HL-60 (cell line): Measurements from ENCODE around the gene VWA1.
"Not testable (repeated sequence)": the region's sequence is repeated elsewhere in the genome, so short reads cannot be mapped to it uniquely, and the experiment has no call there.

Experiments
- DNase-seq, 2 experiments: peaks; one replicate each; pipeline ENCODE4 v3.0.0-alpha.2; 2010 to 2020; ENCODE audit warnings: low read depth in 1 of 2, low spot score in 1 of 2
- H3K27ac ChIP-seq: fragments of 250-450 bp; sonication (Bioruptor Pico); replicated peaks from 2 replicates; pipeline ENCODE4 v1.5.1; 2020; ENCODE audit warnings: mild to moderate bottlenecking, moderate library complexity
- H3K27me3 ChIP-seq: fragments of 250-450 bp; sonication (Bioruptor Pico); 2 replicates; pipeline ENCODE4 v1.5.1; 2021; ENCODE audit warnings: mild to moderate bottlenecking, moderate library complexity; ENCODE audit not compliant: insufficient read depth, poor library complexity, severe bottlenecking
- H3K4me3 ChIP-seq: replicated peaks from 2 replicates; pipeline ENCODE4 v1.5.1; 2011; ENCODE audit warnings: mild to moderate bottlenecking, control low read depth, low read length; ENCODE audit not compliant: insufficient read depth
- GABPA ChIP-seq: IDR thresholded peaks from 2 replicates; pipeline ENCODE4 v1.6.1; 2012; ENCODE audit warnings: low read depth
- POLR2AphosphoS5 ChIP-seq: IDR thresholded peaks from 2 replicates; pipeline ENCODE4 v1.6.1; 2012; ENCODE audit warnings: low read depth
- SPI1 ChIP-seq: IDR thresholded peaks from 2 replicates; pipeline ENCODE4 v1.6.1; 2012; ENCODE audit warnings: low read depth, mild to moderate bottlenecking, borderline replicate concordance
- TF ChIP-seq, protein P1 (sequence below): IDR thresholded peaks from 2 replicates; pipeline ENCODE4 v1.6.1; 2012; ENCODE audit warnings: low read depth; ENCODE audit not compliant: insufficient replicate concordance
- TF ChIP-seq, protein P2 (sequence below): IDR thresholded peaks from one replicate; pipeline ENCODE4 v1.5.1; 2011; ENCODE audit warnings: low read length, control low read depth, inconsistent platforms; ENCODE audit not compliant: insufficient read depth

VWA1 gene

DNA sequence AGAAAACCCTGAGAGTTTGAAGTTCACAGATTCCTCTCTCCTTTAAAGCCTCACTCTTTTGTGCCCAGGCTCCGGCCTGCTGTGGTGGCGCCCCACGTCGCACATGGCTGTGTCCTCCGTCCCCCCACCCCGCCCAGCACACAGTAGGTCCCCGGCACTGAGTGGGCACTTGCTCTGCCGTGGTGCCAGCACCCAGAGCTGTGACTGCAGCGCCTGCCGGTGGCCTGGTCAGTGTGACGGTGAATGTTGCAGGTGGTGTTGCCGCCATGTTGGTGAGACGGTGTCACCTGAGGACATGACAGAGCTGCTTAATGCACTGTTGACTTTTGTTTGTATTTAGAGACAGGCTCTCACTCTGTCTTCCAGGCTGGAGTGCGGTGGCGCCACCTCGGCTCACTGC is 17.4 kb downstream of the VWA1 start:
- Histone ChIP-seq H3K27ac (no peak overlapping the region), H3K4me3 (no peak overlapping the region), H3K27me3 (no peaks in the 10 kb centered on the region)
- no peak for DNase-seq
- TF ChIP-seq GABPA (no peak), POLR2AphosphoS5 (no peak), SPI1 (no peak)
- TF ChIP-seq, protein P1, sequence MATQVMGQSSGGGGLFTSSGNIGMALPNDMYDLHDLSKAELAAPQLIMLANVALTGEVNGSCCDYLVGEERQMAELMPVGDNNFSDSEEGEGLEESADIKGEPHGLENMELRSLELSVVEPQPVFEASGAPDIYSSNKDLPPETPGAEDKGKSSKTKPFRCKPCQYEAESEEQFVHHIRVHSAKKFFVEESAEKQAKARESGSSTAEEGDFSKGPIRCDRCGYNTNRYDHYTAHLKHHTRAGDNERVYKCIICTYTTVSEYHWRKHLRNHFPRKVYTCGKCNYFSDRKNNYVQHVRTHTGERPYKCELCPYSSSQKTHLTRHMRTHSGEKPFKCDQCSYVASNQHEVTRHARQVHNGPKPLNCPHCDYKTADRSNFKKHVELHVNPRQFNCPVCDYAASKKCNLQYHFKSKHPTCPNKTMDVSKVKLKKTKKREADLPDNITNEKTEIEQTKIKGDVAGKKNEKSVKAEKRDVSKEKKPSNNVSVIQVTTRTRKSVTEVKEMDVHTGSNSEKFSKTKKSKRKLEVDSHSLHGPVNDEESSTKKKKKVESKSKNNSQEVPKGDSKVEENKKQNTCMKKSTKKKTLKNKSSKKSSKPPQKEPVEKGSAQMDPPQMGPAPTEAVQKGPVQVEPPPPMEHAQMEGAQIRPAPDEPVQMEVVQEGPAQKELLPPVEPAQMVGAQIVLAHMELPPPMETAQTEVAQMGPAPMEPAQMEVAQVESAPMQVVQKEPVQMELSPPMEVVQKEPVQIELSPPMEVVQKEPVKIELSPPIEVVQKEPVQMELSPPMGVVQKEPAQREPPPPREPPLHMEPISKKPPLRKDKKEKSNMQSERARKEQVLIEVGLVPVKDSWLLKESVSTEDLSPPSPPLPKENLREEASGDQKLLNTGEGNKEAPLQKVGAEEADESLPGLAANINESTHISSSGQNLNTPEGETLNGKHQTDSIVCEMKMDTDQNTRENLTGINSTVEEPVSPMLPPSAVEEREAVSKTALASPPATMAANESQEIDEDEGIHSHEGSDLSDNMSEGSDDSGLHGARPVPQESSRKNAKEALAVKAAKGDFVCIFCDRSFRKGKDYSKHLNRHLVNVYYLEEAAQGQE: no peak
- TF ChIP-seq, protein P2, sequence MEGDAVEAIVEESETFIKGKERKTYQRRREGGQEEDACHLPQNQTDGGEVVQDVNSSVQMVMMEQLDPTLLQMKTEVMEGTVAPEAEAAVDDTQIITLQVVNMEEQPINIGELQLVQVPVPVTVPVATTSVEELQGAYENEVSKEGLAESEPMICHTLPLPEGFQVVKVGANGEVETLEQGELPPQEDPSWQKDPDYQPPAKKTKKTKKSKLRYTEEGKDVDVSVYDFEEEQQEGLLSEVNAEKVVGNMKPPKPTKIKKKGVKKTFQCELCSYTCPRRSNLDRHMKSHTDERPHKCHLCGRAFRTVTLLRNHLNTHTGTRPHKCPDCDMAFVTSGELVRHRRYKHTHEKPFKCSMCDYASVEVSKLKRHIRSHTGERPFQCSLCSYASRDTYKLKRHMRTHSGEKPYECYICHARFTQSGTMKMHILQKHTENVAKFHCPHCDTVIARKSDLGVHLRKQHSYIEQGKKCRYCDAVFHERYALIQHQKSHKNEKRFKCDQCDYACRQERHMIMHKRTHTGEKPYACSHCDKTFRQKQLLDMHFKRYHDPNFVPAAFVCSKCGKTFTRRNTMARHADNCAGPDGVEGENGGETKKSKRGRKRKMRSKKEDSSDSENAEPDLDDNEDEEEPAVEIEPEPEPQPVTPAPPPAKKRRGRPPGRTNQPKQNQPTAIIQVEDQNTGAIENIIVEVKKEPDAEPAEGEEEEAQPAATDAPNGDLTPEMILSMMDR: no peak

DNA sequence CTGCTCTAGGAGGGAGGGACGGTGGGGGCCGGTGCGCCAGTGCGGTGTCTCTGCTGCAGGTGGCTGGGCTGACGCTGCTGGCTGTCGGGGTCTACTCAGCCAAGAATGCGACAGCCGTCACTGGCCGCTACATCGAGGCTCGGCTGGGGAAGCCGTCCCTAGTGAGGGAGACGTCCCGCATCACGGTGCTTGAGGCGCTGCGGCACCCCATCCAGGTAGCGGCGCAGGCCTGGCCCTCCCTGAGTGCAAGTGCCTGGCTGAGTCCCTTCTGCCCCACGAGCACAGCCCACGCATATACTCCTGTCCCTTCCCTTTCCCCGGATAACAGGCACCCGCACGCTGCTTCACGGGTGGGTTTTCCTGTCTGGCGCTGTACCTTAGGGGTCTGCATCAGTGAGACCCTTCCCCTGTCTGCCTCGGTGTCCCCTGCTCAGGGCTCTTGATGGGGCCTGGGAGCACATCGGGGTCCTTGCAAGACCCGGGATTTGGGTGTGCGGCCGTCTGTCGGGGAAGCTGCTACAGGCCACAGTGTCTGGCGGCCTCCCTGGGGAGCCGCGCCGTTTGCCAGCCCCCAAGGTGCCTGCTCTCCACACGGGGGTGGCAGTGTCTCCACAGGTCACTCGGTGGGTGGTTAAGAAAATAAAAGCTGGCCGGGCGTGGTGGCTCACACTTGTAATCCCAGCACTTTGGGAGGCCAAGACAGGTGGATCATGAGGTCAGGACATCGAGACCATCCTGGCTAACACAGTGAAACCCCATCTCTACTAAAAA is 19.0 kb downstream of the VWA1 start:
- H3K4me3 ChIP-seq, H3K27ac ChIP-seq, DNase-seq, H3K27me3 ChIP-seq: not testable (repeated sequence)

DNA sequence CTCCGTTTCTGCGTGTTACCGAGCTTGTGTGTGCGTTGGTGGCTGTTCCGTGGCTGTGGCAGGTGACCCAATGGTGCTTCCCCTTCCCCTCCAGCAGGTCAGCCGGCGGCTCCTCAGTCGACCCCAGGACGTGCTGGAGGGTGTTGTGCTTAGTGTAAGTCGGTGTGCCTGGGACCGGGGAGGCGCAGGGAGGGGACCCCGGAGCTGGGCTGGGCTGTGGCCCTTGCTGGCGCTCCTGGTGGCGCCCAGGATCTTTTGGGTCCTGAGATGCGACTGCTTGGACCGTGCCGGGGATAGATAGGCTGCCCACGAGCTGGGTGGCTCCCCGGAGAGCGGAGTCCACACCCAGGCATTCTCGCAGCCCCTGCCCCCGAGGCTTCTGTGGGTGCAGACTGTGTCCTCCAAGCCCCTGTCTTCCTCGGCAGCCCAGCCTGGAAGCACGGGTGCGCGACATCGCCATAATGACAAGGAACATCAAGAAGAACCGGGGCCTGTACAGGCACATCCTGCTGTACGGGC is 19.9 kb downstream of the VWA1 start:
- H3K27me3 ChIP-seq: no peaks in the 10 kb centered on the region
- H3K27ac ChIP-seq: no peak overlapping the region
- TF ChIP-seq POLR2AphosphoS5: no peak
- TF ChIP-seq, protein P2: no peak
- TF ChIP-seq, protein P1: no peak
- TF ChIP-seq SPI1: no peak
- TF ChIP-seq GABPA: no peak
- DNase-seq: no peak
- no peak overlapping the region for H3K4me3 ChIP-seq

DNA sequence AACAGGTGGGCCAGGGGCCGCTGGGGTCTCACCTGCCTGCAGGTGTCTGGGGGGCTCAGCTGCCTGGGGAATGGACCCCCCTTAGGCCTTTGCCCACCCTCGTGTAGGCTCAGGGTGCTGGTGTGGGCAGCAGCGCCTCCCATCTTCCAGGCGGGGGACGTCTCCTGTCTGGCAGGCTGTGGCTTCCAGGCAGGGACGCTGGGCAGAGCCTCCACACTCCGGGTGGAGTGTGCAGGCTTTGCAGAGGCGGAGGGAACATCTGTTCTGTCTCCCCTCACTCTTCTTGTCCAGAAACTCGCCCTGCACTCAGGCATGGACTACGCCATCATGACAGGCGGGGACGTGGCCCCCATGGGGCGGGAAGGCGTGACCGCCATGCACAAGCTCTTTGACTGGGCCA is 20.4 kb downstream of the VWA1 start:
- H3K4me3 ChIP-seq, H3K27me3 ChIP-seq, DNase-seq, H3K27ac ChIP-seq: not testable (repeated sequence)

DNA sequence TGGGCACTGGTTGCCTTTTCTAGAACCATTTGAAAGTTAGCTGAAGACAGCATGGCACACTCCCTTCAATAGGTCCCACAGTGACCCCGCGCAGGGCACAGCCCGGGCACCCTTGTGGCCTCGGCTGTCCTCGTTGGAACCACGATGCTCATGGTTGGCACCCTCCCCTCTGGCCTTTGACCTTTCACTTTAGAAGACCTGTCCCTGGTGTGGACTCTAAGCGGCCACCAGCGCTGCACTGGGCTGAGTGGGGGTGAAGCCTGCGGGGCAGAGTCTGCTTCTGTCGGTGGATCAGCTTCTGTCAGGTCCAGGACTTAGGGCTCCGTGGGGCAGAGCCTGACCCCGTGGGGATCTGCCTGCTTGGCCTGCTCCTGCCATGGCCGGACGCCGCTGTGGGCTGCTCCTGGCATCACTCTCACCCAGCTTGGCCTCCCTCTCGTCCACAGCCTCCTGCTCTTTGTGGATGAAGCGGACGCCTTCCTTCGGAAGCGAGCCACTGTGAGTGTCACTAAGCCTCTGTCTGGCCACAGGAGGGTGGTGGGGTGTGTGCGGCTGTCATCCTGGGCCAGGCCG is 21.3 kb downstream of the VWA1 start:
- not testable (repeated sequence) for H3K27ac ChIP-seq, DNase-seq, H3K27me3 ChIP-seq, H3K4me3 ChIP-seq

DNA sequence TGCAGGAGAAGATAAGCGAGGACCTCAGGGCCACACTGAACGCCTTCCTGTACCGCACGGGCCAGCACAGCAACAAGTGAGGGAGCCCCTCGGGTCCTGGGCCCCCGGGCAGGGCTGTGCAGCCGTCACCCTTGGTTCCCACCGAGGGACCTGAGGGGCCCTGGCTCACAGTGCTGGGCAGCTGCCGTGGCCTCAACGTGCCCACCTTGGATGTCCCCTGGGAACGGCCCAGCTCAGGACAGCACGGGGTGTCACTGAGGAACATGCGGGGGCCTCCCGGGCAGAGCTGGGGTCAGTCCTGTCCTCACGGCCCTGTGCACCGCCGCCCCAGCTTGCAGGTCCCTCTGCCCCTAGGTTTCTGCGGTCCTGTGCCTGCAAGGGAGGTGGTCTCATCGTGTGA is 23.7 kb downstream of the VWA1 start:
- not testable (repeated sequence) for DNase-seq, H3K4me3 ChIP-seq, H3K27me3 ChIP-seq, H3K27ac ChIP-seq

DNA sequence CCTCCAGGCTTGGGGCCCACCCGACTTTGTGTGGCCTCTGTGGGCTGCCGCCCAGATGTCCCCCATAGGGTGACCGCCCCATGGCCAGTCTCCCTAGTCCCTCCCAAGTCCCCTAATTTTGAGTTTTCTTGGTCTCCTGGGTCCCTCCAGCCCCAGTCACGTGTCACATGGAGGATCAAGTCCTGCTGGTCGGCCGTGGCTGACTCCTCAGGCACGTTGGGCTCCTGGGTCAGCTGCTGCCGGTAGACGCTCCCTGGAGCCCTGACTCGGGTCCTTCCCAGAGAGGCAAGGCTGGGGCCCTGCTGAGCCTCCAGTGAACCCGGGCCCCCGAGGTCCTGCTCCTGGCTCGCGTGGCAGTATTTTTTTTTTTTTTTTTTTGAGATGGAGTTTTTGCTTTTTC is 24.2 kb downstream of the VWA1 start:
- H3K27me3 ChIP-seq, DNase-seq, H3K4me3 ChIP-seq, H3K27ac ChIP-seq: not testable (repeated sequence)
